Stimulated activated CD4-positive, alpha-beta T cell treated with anti-CD3 and anti-CD28 coated beads, Interleukin-1b, Interleukin-23, amount 100 ng/mL, for 1 hour (primary cell): Measurements from ENCODE around the gene MRPL17.

Experiments used
- DNase-seq, 2 donors: peaks; one replicate each; pipeline ENCODE4 v3.0.0-alpha.2; 2020; ENCODE audit warnings: low read depth in 2 of 2

Gene MRPL17

DNA sequence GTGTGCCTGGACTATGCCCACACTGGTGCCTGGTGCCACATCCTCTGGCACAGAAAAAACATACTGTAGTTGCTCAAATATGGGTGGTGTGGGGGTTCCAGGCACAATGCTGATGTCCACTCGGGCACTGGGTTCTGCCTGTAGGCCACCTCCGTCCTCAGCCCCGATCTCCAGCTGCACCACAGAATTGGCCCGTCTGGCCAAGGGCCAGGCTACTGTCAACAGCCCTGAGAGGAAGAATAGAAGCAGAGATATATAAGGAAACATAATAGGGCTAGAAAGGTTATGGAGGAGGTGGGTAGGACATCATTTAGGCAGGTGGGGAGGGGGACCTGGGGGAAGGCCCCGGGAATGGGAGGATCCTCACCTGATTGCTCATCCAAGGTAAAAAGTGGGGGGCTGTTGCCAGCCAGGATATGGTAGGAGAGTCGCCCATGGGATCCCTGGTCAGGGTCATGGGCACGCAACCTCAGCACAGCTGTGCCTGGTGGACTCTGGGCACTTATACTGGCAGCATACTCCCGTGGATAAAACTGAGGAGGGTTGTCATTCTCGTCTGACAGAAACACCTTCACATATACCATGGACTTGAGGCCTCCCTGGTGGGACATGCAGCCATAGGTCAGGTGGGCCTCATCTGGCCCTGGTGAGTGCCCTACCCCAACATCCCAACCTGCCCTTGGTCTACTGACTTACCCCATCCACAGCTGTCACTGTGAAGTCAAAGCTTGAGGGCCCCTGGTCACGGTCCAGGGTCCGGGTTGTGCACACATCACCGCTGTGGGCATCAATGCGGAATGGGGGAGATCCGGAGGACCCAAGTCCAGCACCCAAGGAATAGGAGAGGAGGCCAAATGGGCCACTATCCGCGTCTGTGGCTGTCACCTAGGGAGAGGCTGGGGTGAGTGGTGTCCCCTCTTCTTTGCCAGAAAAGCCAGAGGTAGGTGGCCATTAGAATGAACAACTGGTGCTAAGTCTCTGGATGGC is 49.4 kb downstream of the MRPL17 start:
- DNase-seq, result no peak

GRCh38 chr11:6632116-6633073 is 50.7 kb downstream of the MRPL17 start:
- no peak for DNase-seq

DNA sequence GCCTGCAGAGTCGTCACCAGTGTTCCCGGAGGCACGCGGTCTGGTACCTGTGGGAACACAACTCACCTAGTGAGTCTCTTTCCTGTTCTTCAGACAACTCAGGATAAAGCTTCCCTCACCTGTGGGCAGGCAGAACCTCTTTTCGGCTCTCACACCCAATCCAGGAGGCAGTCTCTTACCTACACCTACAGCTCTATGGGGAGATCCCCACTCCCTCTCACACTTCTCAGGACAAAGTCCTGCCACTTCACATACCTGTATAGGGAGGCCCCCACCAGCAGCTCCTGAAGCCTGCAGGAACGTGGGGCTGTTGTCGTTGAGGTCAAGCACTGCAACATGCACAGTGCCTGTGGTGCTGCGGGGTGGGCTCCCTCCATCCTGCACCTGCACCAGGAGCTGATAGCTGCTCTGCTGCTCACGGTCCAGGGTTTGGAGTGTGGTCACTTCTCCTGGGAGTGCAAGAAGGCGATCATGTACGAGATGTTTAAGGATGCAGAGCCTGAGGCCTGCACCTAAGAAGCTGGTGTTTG is 51.7 kb downstream of the MRPL17 start:
- no peak for DNase-seq

DNA sequence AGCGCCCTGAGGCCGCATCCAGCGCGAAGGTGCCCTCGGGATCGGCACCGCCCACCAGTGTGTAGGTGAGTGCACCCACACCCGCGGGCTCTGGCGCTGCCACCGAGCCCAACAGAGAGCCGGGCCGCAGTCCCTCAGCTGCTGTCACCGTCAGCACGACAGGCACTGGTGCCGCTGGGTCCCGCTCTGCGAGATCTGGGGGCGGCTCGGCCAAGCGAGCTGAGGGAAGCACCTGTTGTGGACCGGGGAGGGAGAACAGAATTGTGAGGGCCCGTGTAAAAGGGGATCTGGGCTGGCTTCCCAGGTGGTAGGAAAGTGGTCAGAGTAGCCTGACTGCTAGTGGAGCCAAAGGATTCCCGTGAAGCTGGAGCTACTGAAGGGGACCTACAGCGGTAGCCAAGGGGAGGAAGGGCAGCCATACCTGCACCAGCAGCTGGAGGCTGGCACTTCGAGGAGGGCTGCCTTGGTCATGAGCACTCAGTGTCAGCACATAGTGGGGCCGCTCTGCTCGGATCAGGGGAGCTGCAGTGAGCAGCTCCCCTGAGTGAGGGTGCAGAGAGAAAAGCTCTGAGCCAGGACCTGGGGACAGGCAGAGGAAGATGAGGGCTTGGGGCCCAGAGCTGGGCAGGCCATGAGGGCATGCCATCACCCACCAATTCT is 52.4 kb downstream of the MRPL17 start:
- DNase-seq, result no peak
